ENCODE results near the gene REPIN1. TPM values are rescaled to one million over a fixed set of nuclear protein-coding genes. Genes with fewer than 3 reads are reported as not detected.

REPIN1 gene
- total and polyA plus RNA-seq, 4 donors = 17.1 to 118 (median 55.1) TPM

GRCh38 chr7:150324373-150324961, 44.2 kb upstream of the REPIN1 start:
- peak; percentile 69 for TF ChIP-seq TAF1 (conservative IDR thresholded peaks at IDR 0.05)
- TF ChIP-seq RXRA (IDR thresholded peaks at IDR 0.05) = peak; percentile 57 to 61
- TF ChIP-seq NR2F2 (IDR thresholded peaks at IDR 0.05) = peak; percentile 85
- no peak for TF ChIP-seq ZBTB33 (IDR thresholded peaks at IDR 0.05)
- peak; percentile 50 for TF ChIP-seq MAX (IDR thresholded peaks at IDR 0.05)
- no peak for TF ChIP-seq ATF3 (IDR thresholded peaks at IDR 0.05)
- TF ChIP-seq CTCF (IDR thresholded peaks at IDR 0.05; ENCODE audit: low read depth, low read length, missing input control) = no peak
- TF ChIP-seq HNF4G (IDR thresholded peaks at IDR 0.05) = peak; percentile 43
- TF ChIP-seq SP1 (IDR thresholded peaks at IDR 0.05) = peak; percentile 66
- no peak for TF ChIP-seq FOXA2 (IDR thresholded peaks at IDR 0.05)
- peak in 1 of 2 donors; percentile 77 for TF ChIP-seq GABPA (IDR thresholded peaks at IDR 0.05 in 1 of 2, conservative IDR thresholded peaks at IDR 0.05 in 1 of 2)
- TF ChIP-seq YY1 (IDR thresholded peaks at IDR 0.05) = peak; percentile 60
- no peak for TF ChIP-seq JUND (IDR thresholded peaks at IDR 0.05)
- TF ChIP-seq FOXA1 (IDR thresholded peaks at IDR 0.05) = no peak
- peak; percentile 36 to 78 for TF ChIP-seq EGR1 (IDR thresholded peaks at IDR 0.05; ENCODE audit: low read depth in 2 of 2)
- peak; percentile 27 to 43 for TF ChIP-seq RAD21 (IDR thresholded peaks at IDR 0.05)
- TF ChIP-seq, protein P1, sequence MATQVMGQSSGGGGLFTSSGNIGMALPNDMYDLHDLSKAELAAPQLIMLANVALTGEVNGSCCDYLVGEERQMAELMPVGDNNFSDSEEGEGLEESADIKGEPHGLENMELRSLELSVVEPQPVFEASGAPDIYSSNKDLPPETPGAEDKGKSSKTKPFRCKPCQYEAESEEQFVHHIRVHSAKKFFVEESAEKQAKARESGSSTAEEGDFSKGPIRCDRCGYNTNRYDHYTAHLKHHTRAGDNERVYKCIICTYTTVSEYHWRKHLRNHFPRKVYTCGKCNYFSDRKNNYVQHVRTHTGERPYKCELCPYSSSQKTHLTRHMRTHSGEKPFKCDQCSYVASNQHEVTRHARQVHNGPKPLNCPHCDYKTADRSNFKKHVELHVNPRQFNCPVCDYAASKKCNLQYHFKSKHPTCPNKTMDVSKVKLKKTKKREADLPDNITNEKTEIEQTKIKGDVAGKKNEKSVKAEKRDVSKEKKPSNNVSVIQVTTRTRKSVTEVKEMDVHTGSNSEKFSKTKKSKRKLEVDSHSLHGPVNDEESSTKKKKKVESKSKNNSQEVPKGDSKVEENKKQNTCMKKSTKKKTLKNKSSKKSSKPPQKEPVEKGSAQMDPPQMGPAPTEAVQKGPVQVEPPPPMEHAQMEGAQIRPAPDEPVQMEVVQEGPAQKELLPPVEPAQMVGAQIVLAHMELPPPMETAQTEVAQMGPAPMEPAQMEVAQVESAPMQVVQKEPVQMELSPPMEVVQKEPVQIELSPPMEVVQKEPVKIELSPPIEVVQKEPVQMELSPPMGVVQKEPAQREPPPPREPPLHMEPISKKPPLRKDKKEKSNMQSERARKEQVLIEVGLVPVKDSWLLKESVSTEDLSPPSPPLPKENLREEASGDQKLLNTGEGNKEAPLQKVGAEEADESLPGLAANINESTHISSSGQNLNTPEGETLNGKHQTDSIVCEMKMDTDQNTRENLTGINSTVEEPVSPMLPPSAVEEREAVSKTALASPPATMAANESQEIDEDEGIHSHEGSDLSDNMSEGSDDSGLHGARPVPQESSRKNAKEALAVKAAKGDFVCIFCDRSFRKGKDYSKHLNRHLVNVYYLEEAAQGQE (IDR thresholded peaks at IDR 0.05) = peak; percentile 67
- TF ChIP-seq HNF4A (conservative IDR thresholded peaks at IDR 0.05) = peak; percentile 75 to 77
- no peak for DNase-seq (ENCODE audit: low spot score)
- WGBS = 31% methylated on average over 12 of the region's 12 CpGs
- Histone ChIP-seq H3K27ac (ENCODE audit: low read depth in 1 of 2, low read length in 2 of 2) (peak overlapping the region; percentile 84 to 96), H3K4me3 (ENCODE audit: low read depth in 1 of 3, low read length in 3 of 3) (peak overlapping the region; percentile 59 to 82 (median 75)), H3K4me1 (ENCODE audit: control insufficient read depth in 4 of 4, insufficient read depth in 4 of 4, low read length in 3 of 4) (peaks cover 6 to 47% (median 28%) of the 10 kb centered on the region in 4 donors), H3K9me3 (ENCODE audit: control insufficient read depth in 4 of 4, low read length in 3 of 4) (no peaks in the 10 kb centered on the region), H3K27me3 (ENCODE audit: control insufficient read depth in 4 of 4, insufficient read depth in 4 of 4, low read length in 3 of 4) (no peaks in the 10 kb centered on the region), H3K9ac (ENCODE audit: low read depth in 1 of 2, low read length in 2 of 2) (peak overlapping the region; percentile 43 to 98), H3K36me3 (ENCODE audit: control insufficient read depth in 4 of 4, insufficient read depth in 3 of 4, low read depth in 1 of 4, low read length in 3 of 4) (peaks cover 2 to 16% (median 10%) of the 10 kb centered on the region in 4 donors)
